Hematopoietic multipotent progenitor cell treated with erythropoietin and hydrocortisone succinate and interleukin-3 and kit ligand, for 17 days (in vitro differentiated cells): ENCODE data around the gene JSRP1.

Source experiments
- DNase-seq: peaks from one replicate; pipeline ENCODE4 v3.0.0-alpha.2; 2015; ENCODE audit warnings: low spot score

JSRP1 gene

DNA sequence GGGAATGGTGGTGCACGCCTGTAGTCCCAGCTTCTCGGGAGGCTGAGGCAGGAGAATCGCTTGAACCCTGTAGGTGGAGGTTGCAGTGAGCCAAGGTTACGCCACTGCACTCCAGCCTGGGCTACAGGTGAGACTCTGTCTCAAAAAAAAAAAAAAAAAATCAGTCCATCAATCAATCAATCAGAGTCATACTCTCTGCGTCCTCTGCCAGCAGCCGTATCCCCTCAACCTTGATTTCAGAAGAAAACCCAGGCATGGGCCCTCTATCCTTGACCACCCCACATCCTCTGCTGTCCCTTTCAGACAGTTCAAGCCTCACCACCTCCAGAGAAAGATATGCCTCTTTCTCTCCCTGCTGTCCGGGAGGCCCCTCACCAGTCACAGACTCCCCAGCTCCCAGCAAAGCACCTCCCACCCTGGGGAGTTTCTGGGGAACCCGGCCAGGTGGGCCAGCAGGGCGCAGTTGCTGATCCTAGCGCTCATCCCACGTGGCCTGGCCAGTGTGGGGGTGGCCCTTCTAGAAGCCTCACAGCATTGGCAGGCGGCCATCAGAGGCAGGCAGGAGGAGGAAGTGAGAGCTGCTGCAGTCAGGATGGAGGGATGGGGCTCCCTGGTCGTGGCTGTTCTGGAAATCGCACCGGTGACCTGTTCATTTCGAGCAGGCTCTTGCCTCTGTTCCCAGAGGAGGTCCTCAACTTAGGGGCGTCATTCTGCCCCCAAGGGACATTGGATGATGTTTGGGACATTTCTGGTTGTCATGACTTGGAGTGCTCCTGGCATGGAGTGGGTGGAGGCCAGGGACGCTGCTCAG, 10.2 kb upstream of the JSRP1 start:
- DNase-seq = peak; percentile 93

- peak; percentile 76 for DNase-seq
Measured at GRCh38 chr19:2261438-2262172, 5.4 kb upstream of the JSRP1 start.

GRCh38 chr19:2260341-2260805, 4.2 kb upstream of the JSRP1 start:
- no peak for DNase-seq

DNA sequence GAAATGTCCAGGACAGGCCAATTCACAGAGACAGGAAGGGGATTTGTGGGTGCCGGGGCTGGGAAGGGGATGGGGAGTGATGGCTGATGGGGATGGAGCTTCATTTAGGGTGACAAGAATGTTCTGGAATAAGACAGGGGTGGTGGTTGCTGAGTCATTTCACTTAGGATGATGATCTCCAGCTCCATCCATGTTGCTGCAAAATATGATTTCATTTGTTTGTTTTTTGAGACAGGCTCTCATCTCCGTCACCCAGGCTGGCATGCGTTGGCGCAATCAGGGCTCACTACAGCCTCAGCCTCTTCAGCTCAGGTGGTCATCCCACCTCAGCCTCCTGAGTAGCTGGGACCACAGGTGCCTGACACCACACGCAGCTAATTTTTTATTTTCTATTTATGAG, 3.1 kb upstream of the JSRP1 start:
- no peak for DNase-seq

DNA sequence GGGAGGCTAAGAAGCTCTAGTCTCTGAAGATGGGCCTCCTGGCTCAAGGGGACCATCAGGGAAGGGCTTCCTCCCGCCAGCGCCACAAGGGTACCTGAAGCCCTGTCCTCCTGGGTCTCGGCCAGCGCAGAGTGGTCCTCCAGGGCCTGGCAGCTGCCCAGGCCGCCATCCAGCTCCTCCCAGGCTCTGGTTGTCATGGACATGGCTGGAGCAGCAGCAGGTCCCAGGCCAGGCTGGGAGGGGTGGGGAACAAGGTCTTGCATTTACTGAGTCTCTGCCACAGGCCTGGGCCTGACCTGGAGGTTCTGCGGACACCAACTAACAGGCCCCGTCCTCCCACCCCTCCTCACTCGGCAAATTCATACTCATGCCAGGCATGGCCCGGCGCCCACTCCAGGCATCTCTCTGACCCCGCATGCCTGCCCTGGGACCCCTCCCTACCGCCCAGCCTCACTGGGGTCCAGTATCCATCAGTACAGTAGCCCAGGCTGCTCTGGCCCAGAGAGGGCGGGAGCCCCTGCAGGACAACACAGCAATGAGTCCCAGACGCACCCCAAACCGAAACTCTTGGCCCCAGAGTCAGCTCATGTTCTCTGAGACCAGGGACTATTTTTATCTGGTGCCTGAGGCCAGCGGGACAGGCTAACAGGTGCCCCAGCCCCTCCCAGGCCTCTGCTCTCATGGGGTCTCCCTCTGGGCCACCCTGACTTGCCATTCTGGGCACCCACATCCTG, 938 bp downstream of the JSRP1 start:
- no peak for DNase-seq

DNA sequence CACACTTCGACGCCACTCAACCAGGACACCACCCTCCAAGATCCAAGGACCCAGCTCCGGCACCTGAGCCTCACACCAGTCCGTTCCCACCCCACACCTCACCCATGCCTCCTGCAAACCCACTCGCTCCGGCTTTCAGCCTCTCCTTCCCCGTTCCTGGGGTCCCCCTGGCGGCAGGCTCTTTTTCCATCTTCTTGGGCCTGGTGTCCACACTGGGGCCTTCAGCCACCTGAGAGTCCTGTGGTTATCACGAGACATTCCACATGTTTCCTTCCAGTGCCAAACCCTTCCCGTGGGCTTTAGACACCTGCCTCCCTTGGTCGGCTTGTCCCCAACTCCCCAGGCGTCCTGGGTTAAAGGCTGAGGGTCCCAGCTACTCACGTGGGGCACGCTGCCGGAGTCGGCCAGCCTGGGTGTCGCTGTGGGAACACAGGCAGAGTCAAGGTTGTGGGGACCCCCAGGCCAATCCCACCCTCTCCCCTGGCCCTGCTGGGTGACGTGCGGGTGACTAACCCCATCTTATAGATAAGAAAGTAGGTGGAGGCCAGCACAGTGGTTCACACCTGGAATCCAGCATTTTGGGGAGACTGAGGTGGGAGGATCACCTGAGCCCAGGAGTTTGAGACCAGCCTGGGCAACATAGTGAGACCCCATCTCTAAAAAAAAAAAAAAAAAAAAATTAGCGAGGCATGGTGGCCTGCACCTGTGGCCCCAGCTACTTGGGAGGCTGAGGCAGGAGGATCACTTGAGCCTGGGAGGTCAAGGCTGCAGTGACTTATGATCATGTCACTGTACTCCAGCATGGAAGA, 1.9 kb downstream of the JSRP1 start:
- peak; percentile 13 for DNase-seq

DNA sequence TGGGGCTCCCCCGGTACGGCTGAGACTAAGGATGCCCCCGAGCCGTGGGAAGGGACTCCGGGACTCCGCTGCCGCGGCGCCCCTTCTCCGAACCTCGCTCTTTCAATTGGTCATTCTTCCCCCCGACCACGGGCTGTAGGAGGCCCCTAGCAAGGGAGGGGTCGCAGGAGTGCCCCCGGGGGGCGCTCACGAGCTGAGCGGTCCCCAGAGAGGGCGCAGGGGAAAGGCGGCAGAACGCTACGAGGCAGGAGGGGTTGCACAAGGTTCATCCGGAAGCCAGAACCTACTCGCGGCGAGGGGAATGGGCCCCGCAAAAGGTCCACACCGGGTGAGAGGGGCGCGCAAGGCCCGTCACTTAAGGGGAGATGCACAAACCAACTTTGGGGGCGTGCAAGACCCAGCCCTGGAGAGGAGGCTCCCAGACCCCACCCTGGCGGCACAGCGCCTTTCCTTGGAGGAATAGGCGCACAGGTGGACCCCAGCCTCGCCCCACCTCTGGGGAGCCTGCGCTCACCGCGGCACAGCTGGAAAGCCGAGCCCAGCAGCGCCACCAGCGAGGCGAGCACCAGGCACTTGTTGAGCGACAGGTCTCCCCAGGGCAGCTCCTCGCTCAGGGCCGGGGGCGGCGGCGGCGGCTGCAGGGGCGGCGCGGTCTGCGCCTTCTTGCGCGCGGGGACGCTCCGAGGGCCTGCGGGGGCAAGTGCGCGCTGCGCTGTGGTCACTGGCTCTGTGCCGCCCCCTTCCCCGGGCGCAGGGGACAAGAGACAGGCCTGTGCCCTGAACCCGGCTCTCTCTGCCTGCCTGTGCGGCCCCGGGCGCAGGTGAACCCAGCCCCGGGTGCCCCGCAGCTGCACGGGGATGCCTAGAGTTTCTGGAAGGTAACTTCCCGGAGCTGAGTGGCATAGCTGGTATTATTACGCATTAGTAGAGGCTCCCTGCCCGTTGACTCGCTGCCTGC, 2.8 kb downstream of the JSRP1 start:
- peak; percentile 18 for DNase-seq

DNA sequence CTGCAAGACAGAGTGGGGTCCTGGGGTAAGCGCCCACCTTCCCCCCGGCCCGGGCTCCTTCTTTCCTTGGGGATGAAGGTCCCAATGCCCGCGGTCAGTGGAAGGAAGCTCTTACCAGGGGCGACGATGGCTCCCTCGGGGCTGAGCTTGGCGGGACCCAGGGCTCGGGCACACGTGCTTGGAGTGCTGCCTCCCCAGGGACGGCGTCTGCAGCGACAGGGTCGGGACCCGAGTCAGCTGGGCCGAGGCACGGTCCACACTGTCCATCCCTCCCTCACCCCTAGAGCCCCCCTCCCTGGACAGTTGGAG, 3.5 kb downstream of the JSRP1 start:
- DNase-seq = no peak

GRCh38 chr19:2252055-2252796, 4.0 kb downstream of the JSRP1 start:
- DNase-seq = no peak

DNA sequence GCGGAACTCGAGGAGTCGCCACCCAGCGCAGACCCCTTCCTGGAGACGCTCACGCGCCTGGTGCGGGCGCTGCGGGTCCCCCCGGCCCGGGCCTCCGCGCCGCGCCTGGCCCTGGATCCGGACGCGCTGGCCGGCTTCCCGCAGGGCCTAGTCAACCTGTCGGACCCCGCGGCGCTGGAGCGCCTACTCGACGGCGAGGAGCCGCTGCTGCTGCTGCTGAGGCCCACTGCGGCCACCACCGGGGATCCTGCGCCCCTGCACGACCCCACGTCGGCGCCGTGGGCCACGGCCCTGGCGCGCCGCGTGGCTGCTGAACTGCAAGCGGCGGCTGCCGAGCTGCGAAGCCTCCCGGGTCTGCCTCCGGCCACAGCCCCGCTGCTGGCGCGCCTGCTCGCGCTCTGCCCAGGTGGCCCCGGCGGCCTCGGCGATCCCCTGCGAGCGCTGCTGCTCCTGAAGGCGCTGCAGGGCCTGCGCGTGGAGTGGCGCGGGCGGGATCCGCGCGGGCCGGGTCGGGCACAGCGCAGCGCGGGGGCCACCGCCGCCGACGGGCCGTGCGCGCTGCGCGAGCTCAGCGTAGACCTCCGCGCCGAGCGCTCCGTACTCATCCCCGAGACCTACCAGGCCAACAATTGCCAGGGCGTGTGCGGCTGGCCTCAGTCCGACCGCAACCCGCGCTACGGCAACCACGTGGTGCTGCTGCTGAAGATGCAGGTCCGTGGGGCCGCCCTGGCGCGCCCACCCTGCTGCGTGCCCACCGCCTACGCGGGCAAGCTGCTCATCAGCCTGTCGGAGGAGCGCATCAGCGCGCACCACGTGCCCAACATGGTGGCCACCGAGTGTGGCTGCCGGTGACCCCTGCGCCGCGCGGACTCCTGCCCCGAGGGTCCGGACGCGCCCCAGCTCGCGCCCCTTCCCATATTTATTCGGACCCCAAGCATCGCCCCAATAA, 4.8 kb downstream of the JSRP1 start:
- DNase-seq = no peak

DNA sequence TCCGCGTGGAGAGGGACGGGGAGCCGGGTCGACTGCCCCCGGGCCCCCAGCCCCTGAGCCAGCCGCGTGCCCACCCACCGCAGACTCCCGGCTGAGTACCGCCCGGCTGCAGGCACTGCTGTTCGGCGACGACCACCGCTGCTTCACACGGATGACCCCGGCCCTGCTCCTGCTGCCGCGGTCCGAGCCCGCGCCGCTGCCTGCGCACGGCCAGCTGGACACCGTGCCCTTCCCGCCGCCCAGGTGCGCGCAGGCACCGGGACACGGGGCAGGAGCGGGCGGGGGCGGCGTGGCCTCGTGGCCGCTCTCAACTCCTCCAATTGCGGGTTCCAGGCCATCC, 5.5 kb downstream of the JSRP1 start:
- no peak for DNase-seq

- DNase-seq = no peak
Measured at GRCh38 chr19:2249880-2250765, 6.1 kb downstream of the JSRP1 start.

GRCh38 chr19:2249010-2249866, 7.0 kb downstream of the JSRP1 start, which contains the start of gene AMH:
AMH (plus strand) TSS chr19:2249323; CDS start chr19:2249333, 10 bp downstream.
- no peak for DNase-seq

DNA sequence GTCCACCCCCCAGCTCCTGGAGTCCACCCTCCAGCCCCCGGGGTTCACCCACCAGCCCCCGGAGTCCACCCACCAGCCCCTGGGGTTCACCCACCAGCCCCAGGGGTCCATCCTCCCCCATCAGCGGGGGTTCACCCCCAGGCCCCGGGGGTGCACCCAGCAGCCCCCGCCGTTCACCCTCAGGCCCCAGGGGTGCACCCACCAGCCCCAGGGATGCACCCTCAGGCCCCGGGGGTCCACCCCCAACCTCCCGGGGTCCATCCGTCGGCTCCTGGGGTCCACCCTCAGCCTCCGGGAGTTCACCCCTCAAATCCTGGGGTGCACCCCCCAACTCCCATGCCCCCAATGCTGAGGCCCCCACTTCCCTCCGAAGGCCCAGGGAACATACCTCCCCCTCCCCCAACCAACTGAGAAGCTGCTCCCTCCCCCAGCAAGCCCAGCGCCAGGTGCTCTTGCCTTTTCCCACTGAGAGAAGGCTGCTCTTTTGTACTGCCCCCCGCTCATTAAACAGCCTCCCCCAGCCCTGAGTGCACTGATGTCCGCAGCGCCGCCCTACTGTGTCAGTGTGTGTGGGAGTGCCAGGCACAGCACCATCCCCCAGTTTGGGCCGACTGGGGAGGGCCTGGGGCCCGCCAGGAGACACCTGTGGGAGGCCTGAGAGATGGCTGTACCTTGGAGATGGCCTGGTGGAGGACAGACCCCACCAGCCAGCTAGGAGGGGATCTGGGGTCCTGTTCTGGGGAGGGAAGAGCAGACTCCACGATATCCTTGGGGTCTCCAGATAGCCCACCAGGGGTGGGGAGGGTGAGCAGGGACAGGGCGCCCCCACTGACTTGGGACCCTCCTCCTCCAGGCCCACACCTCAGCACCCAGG, 7.8 kb downstream of the JSRP1 start:
- DNase-seq = no peak

DNA sequence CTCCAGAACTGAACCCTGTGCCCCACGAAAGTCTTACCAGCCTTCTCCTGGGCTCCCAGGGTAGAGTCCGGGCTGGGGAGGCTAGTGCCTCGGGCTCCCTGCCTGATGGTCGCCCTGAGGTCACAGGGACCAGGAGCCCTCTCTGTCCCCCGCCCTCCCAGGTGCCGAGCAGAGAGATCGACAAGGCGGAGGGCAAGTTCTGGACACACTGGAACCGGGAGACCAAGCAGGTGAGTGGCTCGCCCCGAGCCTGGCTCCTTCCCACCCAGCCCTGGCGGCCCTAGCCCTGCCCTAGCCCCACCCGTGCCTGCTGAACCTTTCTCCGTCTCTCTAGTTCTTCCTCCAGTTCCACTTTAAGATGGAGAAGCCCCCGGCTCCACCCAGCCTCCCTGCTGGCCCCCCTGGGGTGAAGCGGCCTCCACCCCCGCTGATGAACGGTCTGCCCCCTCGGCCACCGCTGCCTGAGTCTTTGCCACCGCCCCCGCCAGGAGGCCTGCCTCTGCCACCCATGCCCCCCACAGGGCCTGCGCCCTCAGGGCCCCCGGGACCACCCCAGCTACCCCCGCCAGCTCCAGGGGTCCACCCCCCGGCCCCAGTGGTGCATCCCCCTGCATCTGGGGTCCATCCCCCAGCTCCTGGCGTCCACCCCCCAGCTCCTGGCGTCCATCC, 8.7 kb downstream of the JSRP1 start:
- DNase-seq = no peak
